ENCODE measurements around the gene GRHL1. TPM values are rescaled to one million over a fixed set of nuclear protein-coding genes. Genes with fewer than 3 reads are reported as not detected.

The GRHL1 gene
- total RNA-seq, 1 donor from 2014 or later: 93.0 TPM

DNA sequence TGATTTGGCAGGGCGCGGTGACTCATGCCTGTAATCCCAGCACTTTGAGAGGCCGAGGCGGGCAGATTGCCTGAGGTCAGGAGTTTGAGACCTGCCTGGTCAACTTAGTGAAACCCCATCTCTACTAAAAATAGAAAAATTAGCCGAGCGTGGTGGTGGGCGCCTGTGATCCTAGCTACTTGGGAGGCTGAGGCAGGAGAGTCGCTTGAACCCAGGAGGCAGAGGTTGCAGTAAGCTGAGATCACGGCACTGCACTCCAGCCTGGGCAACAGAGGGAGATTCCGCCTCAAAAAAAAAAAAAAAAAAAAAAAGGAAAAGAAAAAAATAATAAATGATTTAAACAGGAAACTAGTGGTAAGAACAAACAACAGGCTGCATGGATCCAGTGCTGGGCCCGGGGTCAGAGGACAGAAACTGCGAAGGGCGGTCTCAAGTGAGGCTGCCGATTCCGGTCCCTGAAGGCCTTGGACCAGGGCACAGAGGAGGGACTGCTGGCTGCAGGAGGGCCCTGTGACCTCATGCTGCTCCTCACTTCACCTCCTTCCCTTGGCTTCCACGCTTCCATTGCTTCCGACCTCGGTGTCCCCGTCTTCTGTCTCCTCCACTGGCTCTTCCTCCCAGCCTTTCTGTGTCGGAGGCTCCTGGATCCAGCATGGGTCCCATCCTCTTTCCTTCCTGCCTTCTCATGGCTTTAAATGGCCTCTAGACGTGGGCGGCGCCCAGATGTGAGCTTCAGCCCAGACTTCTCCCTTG is 2.1 kb upstream of the GRHL1 start:
- DNase-seq: no peak

DNA sequence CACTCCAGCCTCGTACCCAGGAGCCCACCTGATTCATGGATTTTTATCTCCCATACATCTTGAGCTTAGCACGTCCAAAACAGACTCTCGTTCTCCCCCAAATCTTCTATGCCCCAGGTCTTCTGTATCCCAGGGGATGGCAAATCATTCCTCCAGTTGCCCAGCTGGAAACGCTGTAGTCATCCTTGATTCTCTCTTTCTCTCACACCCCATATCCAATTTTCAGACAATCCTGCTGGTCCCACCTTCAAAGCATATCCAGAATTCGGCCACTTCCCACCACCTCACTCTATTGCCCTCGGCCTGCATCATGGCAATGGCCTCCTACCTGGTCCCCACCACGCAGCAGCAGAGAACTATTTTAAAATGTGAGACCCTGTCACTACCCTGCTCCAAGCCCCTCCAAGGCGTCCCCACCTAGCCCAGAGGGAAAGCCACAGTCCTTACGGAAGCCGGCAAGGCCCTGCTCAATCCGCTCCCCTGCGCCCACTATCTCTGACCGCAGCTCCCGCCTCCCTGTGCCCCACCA is 1.4 kb upstream of the GRHL1 start:
- DNase-seq: no peak

DNA sequence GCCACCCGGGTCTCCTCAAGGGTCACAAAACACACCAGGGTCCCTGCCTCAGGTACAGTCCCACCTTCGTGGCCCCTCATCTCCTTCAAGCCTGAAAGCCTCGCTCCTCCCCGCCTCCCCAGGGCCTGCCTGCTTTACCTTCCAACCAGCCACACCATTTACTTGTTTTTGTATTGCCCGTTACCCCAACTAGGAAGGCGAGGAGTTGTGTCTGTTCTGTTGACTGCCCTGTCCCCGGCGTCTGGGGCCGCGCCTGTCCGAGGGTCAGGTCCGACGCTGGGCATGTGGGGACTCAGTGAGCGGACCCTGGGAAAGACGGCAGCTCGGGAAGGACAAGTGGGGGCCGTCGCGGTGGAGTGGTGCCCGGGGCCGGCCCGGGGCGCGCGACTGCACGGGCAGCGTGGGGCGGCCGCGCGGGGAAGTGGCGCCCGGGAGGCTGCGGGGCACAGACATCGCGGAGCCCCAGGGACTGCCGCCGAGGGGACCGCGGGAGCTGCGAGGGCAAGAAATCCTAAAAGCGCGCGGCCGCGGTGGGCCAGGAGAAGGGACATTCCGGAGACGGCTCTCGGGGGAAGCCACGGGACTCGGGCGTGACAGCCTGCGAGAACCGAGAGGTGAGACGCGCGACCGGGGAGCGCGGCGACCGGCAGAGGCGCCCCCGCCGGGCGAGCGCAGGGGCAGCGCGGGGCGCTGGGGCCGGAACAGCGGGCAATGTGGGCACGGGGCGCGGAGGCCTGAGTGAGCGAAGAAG is 797 bp upstream of the GRHL1 start:
- DNase-seq: no peak

DNA sequence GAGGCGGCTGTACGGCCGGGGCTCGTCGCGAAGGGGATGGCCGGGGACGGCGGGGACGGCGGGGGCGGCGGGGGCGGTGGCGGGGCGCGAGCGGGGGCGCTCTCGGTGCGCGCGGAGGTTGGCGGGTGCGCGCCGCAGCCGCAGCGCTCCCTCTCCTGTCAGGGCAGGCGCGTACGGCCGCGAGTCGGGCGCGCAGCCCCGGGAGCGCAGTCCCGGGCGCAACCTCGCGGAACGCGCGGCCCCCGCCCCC is 296 bp upstream of the GRHL1 start:
- no peak for DNase-seq

DNA sequence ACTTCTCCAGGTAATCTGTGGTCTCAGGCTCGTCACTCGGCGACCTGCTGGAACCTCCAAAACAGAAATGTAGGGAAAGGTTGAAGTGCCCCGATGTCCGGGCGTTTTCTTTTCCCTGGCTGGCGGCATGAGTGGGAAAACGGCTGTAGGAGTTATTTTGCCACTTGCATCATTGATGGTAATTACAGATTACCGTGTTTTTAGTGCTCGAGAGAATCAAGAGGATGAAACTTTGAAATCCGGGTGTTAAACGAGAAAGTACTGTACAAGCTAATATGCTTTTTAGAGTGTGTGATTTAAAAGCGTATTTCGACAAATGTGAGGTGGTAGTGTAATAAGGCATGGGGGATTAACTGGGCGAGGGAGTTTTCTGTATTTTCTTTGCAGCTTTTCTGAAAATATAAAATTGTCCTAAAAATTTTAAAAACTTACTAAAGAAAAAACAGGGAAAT is 819 bp downstream of the GRHL1 start:
- DNase-seq: no peak

DNA sequence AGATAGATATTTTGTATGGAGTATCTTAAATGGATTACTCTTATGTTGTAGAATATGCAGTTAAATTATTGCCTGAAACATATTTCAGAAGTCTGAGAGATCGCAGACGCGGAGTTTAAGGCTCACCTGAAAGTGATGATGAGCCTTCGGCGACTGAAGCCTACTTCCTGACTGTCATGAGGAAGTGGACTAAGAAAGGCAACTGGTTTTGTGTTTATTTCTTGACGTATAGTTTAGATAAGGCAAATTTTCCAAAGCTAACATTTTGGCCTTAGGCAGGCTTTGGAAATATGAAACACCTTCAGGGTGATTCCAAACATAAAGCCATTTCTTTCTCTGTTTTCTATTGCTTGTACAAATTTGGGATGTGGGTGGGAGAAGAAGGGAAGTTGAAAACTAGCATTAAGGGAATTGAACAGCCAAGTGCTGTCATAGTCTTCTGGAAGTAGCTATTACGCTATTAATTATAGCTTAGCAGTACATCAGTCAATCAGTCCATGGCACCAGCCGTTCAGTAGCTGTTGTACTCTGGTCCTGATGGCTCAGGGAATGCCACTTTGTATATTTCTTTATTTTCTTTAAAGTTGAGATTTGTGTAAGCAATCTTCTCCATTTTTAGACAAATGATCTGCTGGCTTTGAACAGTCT is 1.5 kb downstream of the GRHL1 start:
- no peak for DNase-seq

DNA sequence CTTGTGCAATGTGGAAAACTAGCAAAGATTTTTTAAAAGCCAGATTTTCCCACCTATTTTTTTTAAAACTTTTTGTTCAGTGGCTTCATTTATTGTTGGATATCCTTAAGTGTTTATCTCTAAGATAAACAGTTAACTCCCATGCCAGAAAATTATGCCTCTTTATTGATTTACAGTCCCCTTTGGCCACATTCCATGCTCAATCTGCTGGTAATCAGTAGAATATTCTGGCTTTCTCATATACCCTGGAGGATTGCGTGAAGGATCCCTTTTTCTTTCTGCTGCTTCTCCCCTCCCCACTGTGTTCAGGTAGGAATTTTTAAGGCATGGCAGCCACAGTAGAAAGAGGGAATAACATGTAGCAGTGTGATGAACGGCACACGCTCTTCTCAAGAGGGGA is 2.6 kb downstream of the GRHL1 start:
- DNase-seq: no peak

DNA sequence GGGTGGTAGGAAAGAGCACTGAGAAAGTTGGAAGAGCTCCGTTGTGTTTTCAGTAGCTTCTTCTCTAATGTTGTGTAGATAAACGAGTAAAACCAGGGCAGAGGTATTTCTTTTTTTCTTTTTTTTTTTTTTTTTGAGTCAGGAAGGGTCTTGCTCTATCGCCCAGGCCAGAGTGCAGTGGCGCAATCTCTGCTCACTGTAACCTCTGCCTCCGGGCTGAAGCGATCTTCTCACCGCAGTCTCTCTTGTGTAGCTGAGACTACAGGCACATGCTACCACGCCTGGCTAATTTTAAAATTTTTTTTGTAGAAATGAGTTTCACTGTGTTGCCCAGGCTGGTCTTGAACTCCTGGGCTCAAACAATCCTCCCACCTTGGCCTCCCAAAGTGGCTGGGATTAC is 6.6 kb downstream of the GRHL1 start:
- no peak for DNase-seq

DNA sequence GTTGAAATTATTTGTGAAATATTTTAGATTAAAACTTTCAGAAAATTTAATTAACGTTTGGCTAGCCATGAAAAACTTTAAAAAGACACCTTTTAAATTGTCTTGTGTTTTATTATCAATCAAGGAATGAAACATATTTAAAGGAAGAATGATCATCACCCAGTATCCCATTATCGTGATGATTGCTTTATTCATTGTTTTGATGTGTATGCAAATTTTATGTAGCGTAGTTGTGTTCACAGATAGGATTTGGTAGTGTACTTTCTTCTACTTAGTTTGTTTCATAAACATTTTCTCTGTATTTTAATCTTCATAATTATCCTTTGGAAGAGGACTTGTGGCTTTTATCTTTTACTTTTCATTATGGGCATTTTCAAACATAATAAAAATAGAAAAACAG is 7.8 kb downstream of the GRHL1 start:
- DNase-seq: no peak

DNA sequence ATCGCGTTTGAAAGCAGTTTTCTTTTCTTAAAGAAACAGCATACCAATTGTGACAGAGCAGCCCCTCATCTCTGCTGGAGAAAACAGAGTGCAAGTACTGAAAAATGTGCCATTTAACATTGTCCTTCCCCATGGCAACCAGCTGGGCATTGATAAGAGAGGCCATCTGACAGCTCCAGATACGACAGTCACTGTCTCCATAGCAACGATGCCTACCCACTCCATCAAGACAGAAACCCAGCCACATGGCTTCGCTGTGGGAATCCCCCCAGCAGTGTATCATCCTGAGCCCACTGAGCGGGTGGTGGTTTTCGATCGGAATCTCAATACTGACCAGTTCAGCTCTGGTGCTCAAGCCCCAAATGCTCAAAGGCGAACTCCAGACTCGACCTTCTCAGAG is 9.5 kb downstream of the GRHL1 start:
- no peak for DNase-seq

DNA sequence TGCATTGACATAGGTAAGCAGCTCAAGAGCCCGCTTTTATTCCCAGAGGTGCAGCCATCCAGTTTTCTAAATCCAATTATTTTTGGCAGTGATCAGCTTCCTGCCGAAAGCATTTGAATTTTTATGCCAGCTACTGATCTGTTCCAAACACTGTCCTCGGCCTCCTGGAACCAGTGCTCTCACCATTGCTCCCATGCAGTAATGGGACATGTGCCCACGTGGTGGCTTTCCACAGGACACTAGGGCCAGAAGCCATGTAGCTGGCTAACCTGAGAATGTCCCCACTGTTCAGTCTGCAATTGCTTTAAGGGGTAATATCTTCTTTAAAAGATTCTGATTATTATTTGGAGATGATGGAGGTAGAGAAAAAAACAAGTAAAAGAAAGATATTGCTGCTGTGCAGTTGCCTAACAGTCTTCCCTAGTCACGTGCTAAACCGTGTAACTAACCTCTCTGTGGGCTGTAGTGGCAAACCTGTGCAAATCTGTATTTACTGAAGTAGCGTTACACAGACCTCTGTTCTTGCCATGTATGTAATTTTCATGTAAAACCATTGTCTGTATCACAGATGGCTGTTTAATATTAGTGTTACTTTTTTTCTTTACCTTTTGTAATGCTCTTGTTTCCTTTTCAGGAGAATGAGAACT is 13.0 kb downstream of the GRHL1 start:
- DNase-seq: no peak

DNA sequence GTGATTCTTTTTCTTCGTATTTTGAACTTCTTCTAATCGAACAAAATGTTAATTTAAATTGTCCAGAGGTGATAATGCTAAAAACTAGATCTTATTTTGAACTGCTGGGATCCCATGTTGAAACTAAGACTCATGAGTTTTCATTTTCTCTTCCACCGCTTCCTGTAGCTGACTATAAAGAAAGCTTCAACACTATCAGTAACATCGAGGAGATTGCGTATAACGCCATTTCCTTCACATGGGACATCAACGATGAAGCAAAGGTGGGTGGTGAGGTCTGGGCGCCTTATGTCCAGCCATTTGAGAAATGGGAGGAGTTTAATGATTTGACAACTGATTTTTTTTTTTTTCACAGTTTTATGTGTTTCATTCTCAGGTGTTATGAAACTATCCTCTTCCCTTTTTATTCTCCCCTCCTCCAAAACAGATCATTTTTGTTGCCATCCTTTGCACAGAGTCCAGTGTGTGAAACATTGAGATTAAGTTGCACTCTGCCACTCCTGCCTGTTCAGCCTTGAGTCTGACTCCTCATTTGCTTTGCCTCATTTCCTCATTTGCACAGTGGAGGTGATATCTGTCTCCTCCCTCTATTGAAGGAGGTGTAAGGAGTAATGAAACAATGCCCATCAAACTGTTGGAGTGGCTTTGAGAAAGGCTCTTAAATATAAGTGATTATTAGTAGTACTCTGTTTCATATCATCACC is 13.8 kb downstream of the GRHL1 start:
- DNase-seq: no peak

DNA sequence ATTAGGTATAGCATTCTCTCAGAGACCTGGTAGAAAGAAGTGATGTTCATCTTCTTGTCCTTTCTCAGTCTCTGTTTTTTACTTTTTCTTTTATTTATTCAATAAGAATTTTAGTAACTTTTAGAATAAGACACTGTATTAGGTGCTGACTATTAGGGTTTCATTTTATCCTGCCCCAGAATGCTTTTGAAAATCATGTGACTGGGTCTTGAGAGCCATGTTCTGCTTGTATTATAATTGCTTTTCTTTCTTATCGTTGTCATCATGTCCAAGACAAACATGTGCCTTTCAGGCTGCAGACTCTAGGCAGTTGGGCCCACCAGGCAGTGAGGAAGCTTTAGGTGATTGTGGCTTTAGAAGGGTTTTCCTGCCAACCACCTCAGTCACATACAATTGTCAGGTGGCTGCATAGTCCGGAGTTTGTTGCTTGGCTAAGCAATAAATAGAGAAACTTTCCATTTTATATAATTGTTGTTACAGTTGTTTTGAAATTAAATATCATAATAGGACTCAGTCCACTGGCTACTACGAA is 15.1 kb downstream of the GRHL1 start:
- DNase-seq: no peak

DNA sequence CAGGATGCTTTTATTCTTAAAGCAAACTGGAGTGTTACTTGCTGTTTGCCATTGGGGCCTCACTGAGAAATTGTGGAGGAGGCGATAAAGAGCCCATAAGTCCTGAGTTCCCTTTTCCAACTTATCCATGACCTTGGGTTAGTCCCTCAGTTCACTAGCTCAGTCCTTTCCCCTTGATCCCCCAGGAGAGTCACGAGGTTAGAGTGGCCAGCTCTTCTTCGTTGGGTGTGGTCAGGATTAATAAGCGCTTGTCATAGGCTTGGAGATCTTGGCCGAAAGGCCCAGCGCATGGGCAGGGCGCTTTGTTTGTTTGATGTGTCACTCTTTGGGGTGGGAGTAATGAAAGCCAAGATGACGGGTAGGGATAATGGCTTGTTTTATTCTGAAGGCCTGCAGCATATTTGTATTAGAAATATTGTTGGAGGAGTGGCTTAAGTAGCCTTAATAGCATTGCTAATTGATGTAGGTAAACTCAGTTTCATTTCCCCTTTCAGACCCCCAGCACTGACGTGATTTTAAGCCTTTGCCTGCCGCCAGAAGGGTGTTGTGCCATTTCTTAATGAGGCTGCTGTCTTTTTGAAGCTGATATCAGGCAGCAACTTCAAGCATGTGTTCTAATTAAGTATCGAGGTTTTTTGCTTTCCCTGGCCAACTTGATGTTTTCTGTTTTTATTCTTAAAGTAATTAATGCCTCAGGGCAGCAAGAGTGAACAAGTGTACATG is 15.7 kb downstream of the GRHL1 start:
- DNase-seq: no peak

DNA sequence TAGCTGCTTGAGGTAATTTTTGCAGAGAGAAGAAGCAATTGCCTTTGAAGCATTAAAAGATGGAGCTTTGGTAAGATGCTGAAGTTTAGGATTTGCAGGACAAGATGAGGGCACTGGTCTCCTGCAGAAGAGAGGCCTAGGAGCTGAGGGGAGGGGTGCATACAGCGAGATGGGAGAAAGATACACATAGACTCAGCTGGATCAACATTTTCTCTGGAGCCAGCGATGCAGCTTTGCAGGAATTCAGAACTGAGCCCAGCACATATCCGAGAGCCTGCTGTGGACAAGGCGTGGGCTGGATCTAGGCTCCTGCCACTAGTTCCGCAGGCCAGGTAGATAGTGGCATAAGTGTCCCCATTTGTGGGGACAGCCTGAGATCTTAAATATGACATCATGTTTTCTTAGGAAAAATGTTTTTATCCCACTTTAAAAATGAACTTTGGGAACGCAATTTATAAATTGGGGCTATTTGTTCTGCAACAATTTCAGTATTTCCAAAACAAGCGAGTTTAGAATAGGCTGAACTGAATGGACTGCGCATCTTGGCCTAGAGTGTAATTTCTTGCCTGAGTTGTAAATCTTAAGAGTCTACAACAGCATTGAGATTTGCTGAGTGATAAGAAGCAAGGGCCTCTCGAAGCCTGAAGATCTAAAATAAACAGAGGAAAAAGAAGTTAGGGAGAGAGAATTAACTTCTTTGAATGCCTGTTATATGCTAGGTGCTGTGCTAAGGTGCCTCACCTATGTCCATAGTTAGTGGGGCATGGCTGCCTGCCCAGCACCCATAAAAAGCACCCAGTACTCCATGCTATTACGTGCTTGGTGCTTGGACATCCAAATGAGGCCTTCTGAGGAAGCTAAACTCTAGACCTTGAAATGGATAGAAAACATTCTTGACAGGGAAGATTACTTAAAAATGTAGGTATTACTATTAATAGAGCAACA is 17.3 kb downstream of the GRHL1 start:
- DNase-seq: no peak

DNA sequence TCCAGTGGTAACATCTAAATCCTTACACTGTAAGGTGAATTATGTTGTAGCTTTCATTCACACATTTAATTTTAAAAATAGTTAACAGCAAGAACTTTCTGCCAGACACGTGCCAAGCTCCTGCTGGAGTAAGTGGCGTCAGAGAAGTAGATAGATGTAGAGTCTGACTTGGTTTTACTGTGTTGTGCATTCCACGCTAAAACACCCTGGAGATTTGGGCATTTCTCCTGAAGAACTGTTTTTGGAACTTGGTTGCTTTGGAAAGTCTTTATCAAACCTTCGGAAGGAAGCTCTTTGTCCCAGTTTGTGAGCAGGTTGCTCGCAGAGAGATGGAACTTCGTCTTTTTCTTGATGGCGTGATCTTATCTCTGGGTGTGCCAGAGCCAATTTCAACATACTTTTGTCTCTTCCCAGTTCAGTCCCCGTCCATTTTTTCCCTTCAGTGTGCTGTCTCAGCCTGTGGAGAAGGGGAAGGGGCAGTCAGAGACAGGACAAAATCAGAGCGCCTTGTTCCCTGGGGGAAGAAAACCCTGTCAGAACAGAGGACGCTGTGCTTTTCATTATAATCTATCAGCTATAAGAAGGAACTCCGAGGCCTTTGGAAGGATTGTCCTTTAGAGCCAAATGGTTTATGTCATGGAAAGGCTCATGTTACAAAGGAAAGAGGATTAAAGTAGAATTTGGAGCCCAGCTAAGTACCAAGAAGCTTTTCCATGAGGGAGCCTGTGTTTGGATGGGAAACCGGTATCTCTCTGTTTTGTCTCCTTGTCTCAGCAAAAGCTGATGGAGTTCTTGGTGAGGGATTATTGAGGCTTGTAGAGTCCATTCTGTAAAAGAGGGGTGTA is 18.9 kb downstream of the GRHL1 start:
- peak; percentile 61 for DNase-seq

DNA sequence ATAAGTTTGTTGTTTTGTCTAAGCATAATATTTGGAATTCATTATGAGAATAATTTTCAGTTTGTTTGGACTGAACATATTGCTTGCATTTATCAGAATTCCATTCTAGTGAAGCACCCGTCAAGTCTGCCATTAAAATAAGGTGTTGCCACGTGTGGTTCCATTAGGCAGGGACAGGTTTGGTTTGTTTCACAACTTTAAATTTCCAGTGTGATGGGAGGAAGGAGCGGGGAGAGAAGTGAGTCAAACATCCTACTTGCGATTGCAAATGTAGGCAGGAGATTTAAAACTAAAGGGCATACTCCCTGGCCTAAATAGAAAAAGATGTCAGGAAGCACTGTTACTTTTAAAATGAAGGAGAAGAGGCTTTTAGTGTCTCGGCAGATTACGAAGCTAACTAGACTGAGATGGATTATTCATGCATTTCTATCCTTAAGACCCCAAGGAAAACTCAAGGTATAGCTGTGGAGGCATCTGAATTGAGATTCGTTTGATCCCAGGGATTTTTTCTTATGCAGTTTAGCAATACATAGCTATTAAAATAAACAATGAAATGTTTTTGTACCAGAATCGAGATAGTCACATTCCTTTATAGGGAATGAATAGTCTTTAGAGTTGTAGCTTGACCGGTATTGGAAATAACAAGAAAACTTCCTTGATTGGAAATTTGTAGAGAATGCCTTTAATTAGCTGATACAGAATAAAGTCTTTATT is 19.8 kb downstream of the GRHL1 start:
- DNase-seq: no peak

DNA sequence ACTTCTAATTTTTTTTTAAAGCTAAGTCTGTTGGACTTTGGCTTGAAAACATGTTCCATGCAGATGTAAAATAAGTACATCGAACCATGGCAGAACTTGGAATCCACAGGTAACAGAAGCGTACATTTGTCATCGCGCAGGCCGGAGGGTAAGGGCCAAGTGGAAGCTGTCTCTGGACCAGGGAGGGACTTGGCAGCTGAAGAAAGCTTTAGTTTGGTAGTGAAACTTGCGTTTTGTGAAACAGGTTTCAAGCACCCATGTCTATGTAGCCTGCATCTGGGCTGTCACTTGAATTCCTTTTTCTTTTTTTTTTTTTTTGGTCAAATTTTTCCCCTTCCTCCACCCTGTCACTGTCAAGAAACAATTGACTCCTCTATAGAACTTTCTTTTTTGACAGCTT is 20.4 kb downstream of the GRHL1 start:
- no peak for DNase-seq
